Body of pancreas (tissue), 4 donors: ENCODE measurements around the gene CDHR1.
A peak's percentile ranks its signal among the peaks of the same experiment; 100 is the strongest.

Experiments
- POLR2A ChIP-seq, 3 donors: fragments of 450-650 bp; IDR thresholded peaks; one replicate each; pipeline ENCODE4 v1.6.1; 2016; ENCODE audit warnings: antibody characterized with exemption in 3 of 3, mild to moderate bottlenecking in 2 of 3
- TF ChIP-seq, protein P1 (sequence below), 7 experiments: fragments of 450-650 bp in 4 of 7; fragments of 200-600 bp in 3 of 7; sonication (generic) in 3 of 7; IDR thresholded peaks; one replicate each; pipeline ENCODE4 v1.5.1; 2016 to 2019; ENCODE audit warnings: antibody characterized with exemption in 7 of 7

DNA sequence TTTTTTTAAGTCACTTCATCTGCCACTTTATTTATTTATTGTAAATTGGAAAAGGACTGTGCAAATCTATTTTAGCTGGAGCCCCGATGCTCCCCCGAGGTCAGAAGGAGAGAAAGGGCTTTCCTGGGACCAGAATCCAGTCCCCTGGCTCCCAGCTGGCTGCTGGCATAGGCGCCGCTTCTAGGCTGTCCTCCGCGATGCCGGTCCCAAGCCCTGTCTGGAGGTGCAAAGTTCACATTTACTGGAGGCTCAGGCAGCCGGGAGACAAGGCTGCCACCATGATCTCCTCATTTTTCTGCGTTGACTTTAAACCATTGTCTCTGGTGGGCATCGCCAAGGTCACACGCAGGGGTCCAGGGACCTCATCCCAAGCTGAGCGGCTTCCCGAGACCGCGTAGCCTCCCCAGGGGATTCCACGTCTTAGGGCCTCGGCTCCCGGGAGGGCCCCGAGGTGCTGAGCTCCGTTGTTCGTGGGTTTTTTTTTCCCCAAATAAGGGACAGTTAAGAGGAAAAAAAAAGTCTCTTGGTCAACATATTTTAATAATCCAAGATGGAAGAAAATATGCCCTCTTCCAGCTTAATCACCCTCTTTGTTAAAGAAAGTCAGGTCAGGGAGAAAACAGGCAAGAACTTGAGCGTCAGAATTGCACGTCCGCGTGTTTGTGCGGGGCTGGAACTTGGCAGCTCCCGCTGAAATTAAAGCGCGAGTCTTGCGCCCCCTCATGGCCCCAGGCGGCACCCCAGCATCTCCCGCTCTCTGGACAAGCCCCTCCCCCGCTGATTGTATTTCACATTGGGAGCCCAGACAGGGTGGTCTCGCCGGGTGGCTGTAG lies 62.4 kb downstream of the CDHR1 start:
- TF ChIP-seq, protein P1, sequence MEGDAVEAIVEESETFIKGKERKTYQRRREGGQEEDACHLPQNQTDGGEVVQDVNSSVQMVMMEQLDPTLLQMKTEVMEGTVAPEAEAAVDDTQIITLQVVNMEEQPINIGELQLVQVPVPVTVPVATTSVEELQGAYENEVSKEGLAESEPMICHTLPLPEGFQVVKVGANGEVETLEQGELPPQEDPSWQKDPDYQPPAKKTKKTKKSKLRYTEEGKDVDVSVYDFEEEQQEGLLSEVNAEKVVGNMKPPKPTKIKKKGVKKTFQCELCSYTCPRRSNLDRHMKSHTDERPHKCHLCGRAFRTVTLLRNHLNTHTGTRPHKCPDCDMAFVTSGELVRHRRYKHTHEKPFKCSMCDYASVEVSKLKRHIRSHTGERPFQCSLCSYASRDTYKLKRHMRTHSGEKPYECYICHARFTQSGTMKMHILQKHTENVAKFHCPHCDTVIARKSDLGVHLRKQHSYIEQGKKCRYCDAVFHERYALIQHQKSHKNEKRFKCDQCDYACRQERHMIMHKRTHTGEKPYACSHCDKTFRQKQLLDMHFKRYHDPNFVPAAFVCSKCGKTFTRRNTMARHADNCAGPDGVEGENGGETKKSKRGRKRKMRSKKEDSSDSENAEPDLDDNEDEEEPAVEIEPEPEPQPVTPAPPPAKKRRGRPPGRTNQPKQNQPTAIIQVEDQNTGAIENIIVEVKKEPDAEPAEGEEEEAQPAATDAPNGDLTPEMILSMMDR (IDR thresholded peaks at IDR 0.05), result peak; percentile 16 to 55 (median 52)
- TF ChIP-seq POLR2A (IDR thresholded peaks at IDR 0.05), result no peak
